PC-9 (cell line): ENCODE results near the gene TUBA8. TPM values are rescaled to one million over a fixed set of nuclear protein-coding genes. Genes with fewer than 3 reads are reported as not detected.
"Not testable (repeated sequence)": the region's sequence is repeated elsewhere in the genome, so short reads cannot be mapped to it uniquely, and the experiment has no call there.

Experiments
- BruUV-seq: library from RNA; stranded (reverse); fragments of 400-500 nt; replicated peaks from 2 replicates; lab custom pipeline; 2021; lab: Mats Ljungman, UMichigan
- CTCF ChIA-PET: fragments of 300-600 bp; sonication (Branson Sonifier 250); formaldehyde crosslinking; loops from one replicate; lab custom pipeline; 2022; ENCODE audit warnings: antibody characterized with exemption; lab: Charles Lee
- POLR2A ChIA-PET: fragments of 300-600 bp; sonication (Branson Sonifier 250); formaldehyde crosslinking; loops from one replicate; lab custom pipeline; 2022; ENCODE audit warnings: antibody characterized with exemption; ENCODE audit not compliant: unreplicated experiment; lab: Charles Lee
- DNase-seq, 2 experiments: peaks; one replicate each; pipeline versions ENCODE4 v3.0.0 to v3.0.0-alpha.2; 2015 to 2022; ENCODE audit warnings: mixed read lengths in 1 of 2
- H2AFZ ChIP-seq: fragments of 200-600 bp; sonication (generic); 2 replicates; pipeline ENCODE4 v1.8.1; 2017; ENCODE audit warnings: antibody characterized with exemption
- H3F3A ChIP-seq: fragments of 200-600 bp; sonication (generic); 2 replicates; pipeline ENCODE4 v1.8.1; 2017; ENCODE audit warnings: antibody characterized with exemption, mild to moderate bottlenecking, low read depth; ENCODE audit not compliant: insufficient read depth
- H3K27ac ChIP-seq: fragments of 200-600 bp; sonication (generic); 2 replicates; pipeline ENCODE4 v1.6.1; 2016; ENCODE audit warnings: mixed run types
- H3K27me3 ChIP-seq: fragments of 200-600 bp; sonication (generic); 2 replicates; pipeline ENCODE4 v1.6.1; 2016; ENCODE audit warnings: low read depth, mixed run types; ENCODE audit not compliant: insufficient read depth
- H3K36me3 ChIP-seq: fragments of 200-600 bp; sonication (generic); 2 replicates; pipeline ENCODE4 v1.6.1; 2016; ENCODE audit warnings: low read depth, mixed run types
- H3K4me1 ChIP-seq: fragments of 200-600 bp; sonication (generic); replicated peaks from 2 replicates; pipeline ENCODE4 v1.6.1; 2016; ENCODE audit warnings: mixed run types; ENCODE audit not compliant: insufficient read depth
- H3K4me2 ChIP-seq: fragments of 200-600 bp; sonication (generic); 2 replicates; pipeline ENCODE4 v1.6.1; 2017; ENCODE audit warnings: mixed run types
- H3K4me3 ChIP-seq: fragments of 200-600 bp; sonication (generic); 2 replicates; pipeline ENCODE4 v1.6.1; 2016; ENCODE audit warnings: mixed run types
- H3K79me2 ChIP-seq: fragments of 200-600 bp; sonication (generic); 2 replicates; pipeline ENCODE4 v1.6.1; 2017; ENCODE audit warnings: low read depth, mixed run types
- H3K9me2 ChIP-seq: fragments of 200-600 bp; sonication (generic); 2 replicates; pipeline ENCODE4 v1.8.1; 2017; ENCODE audit warnings: mild to moderate bottlenecking; ENCODE audit not compliant: insufficient read depth
- H3K9me3 ChIP-seq: fragments of 200-600 bp; sonication (generic); 2 replicates; pipeline ENCODE4 v1.8.1; 2016; ENCODE audit warnings: low read depth; ENCODE audit not compliant: insufficient read depth
- H4K20me1 ChIP-seq: fragments of 200-600 bp; sonication (generic); 2 replicates; pipeline ENCODE4 v1.8.1; 2017; ENCODE audit not compliant: insufficient read depth
- intact Hi-C: fragments of 100-400 bp; cut with micrococcal nuclease; formaldehyde crosslinking; loops from one replicate; pipeline ENCODE4 v1.10.0; 2022; ENCODE audit not compliant: unreplicated experiment
- total RNA-seq: library from RNA; stranded (reverse); gene quantifications from 2 replicates; pipeline ENCODE4 v1.2.3, GENCODE V29; 2021

TUBA8 gene
- total RNA-seq, 1 experiment from 2014 or later: 0.72 TPM

DNA sequence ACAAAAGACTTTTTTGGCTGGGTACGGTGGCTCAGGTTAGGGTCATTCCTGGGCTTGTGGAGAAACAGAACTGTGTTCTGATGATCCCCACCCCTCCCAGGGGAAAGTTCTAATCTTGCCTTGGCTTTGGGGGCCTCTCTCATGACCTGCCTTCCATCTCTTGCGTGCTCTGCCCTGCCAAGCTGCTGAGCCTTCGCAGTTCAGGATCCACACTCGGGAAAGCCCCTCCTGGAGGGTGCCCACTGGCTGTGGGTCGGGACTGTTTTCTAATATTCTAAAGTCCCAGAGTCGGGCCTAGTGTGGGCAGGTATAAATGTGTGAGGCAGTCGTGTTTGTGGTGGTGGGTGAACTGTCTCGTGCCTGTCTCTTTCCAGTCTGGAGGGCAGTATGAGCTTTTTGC, 62.2 kb downstream of the TUBA8 start:
- not testable (repeated sequence) for H4K20me1 ChIP-seq

DNA sequence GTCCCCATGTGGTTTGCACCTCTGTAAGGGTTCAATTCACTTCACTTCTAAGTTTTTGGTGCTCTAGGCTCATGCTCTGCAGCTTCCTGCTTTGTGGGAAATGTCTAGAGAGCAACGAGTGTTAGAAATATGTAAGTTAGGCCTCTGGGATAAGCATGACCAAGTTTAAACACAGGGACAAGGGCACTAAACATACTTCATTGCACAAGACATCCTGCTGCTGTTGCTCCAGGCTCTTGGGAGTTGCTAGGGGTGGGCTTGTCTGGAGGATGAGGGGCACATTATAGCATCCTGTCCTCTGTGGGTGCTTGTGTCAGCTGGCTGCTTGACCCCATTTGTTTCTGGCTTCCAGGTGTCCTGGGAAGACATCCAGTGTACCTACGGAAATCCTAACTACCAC, 62.8 kb downstream of the TUBA8 start:
- intact Hi-C loops, H3K9me2 ChIP-seq, BruUV-seq, H3K4me1 ChIP-seq, POLR2A ChIA-PET, H3K27me3 ChIP-seq, H3K4me3 ChIP-seq, H4K20me1 ChIP-seq, CTCF ChIA-PET, H3K4me2 ChIP-seq, H3K27ac ChIP-seq, H3K36me3 ChIP-seq, H3K9me3 ChIP-seq, DNase-seq, H3F3A ChIP-seq, H3K79me2 ChIP-seq, H2AFZ ChIP-seq: not testable (repeated sequence)

More for the DNA sequence above, 62.2 kb downstream of the TUBA8 start:
- H3K9me2 ChIP-seq, H3K27ac ChIP-seq, H3K79me2 ChIP-seq, CTCF ChIA-PET, H3K36me3 ChIP-seq, intact Hi-C loops, DNase-seq, H3K4me3 ChIP-seq, BruUV-seq, H3F3A ChIP-seq, POLR2A ChIA-PET, H3K4me2 ChIP-seq, H3K9me3 ChIP-seq, H3K27me3 ChIP-seq, H2AFZ ChIP-seq, H3K4me1 ChIP-seq: not testable (repeated sequence)

Other genes starting within 250 kb of the TUBA8 start
- gene MICAL3, start 86.2 kb upstream of the TUBA8 start, total RNA-seq: 23.8 and 27.4 TPM in 2 replicates
- gene PEX26, start 32.8 kb upstream of the TUBA8 start, total RNA-seq: 30.0 and 36.2 TPM in 2 replicates
- gene USP18, start 39.4 kb downstream of the TUBA8 start, total RNA-seq: 5.8 and 6.7 TPM in 2 replicates